Spleen (tissue), 11 donors: Measurements from ENCODE around the gene HS2ST1. TPM values are rescaled to one million over a fixed set of nuclear protein-coding genes. Genes with fewer than 3 reads are reported as not detected.

Source experiments
- DNase-seq: peaks from one replicate; pipeline ENCODE4 v3.0.0-alpha.2; 2020
- H3K27ac ChIP-seq, 8 donors: fragments of 200-600 bp; sonication (generic) in 7 of 8; 1 replicate in 4 of 8; 2 replicates in 4 of 8; pipeline versions ENCODE4 v1.5.0 to v1.8.0; 2016 to 2021; ENCODE audit warnings: inconsistent platforms in 4 of 8, mild to moderate bottlenecking in 4 of 8, moderate library complexity in 1 of 8
- H3K27me3 ChIP-seq, 7 donors: fragments of 200-600 bp; sonication (generic) in 6 of 7; replicated peaks in 1 of 7; 1 replicate in 4 of 7; 2 replicates in 3 of 7; pipeline versions ENCODE4 v1.5.0 to v1.8.0; 2016 to 2021; ENCODE audit warnings: inconsistent platforms in 3 of 7, mild to moderate bottlenecking in 1 of 7
- H3K36me3 ChIP-seq, 6 donors: fragments of 200-600 bp; sonication (generic) in 5 of 6; 1 replicate in 4 of 6; 2 replicates in 2 of 6; pipeline versions ENCODE4 v1.5.0 to v1.8.0; 2016 to 2021; ENCODE audit warnings: inconsistent platforms in 2 of 6
- H3K4me1 ChIP-seq, 6 donors: fragments of 200-600 bp; sonication (generic) in 5 of 6; 1 replicate in 3 of 6; 2 replicates in 3 of 6; pipeline versions ENCODE4 v1.5.0 to v1.8.0; 2016 to 2021; ENCODE audit warnings: inconsistent platforms in 3 of 6
- H3K4me3 ChIP-seq, 8 donors: fragments of 200-600 bp; sonication (generic) in 7 of 8; 1 replicate in 4 of 8; 2 replicates in 4 of 8; pipeline versions ENCODE4 v1.5.0 to v1.8.0; 2016 to 2021; ENCODE audit warnings: inconsistent platforms in 4 of 8, mild to moderate bottlenecking in 4 of 8, moderate library complexity in 2 of 8
- H3K9me3 ChIP-seq, 8 donors: fragments of 200-600 bp; sonication (generic) in 7 of 8; 1 replicate in 4 of 8; 2 replicates in 4 of 8; pipeline versions ENCODE4 v1.5.0 to v1.8.0; 2016 to 2021; ENCODE audit warnings: inconsistent platforms in 4 of 8
- POLR2A ChIP-seq, 3 donors: fragments of 450-650 bp; IDR thresholded peaks; one replicate each; pipeline ENCODE4 v1.5.1; 2017; ENCODE audit warnings: antibody characterized with exemption in 3 of 3, mild to moderate bottlenecking in 1 of 3
- POLR2AphosphoS5 ChIP-seq, 3 donors: sonication (generic); formaldehyde crosslinking; IDR thresholded peaks; one replicate each; pipeline ENCODE4 v1.5.1; 2017; ENCODE audit warnings: antibody characterized with exemption in 3 of 3
- WGBS, 5 donors: extraction: QIAGEN DNeasy Blood & Tissue Kit in 3 of 5; methylation state at CpG; one replicate each; pipeline versions ENCODE4 v1.1.5 to v1.1.7; 2013 to 2018; 5-methylcytosine and 5-hydroxymethylcytosine counted together
- intact Hi-C: fragments of 100-400 bp; cut with DNase I; formaldehyde crosslinking; loops from one replicate; pipeline ENCODE4 v1.15.0; 2023; ENCODE audit warnings: low total_unique reads
- polyA plus RNA-seq, 3 donors: library from polyadenylated mRNA; stranded (reverse); fragments of 200-250 nt; gene quantifications; one replicate each; pipeline ENCODE4 v1.2.1, GENCODE V29; 2013
- total RNA-seq, 7 donors: library from RNA; depleted of rRNA in 3 of 7; stranded (reverse); fragments of >200 nt in 3 of 7; fragmentation: NEBNext Ultra II Directional in 4 of 7; extraction: Animal tissue kit (Norgen Biotek cat#: 25700) in 4 of 7; gene quantifications; one replicate each; pipeline versions ENCODE4 v1.1.0 to v1.2.1, GENCODE V29; 2016 to 2021
- TF ChIP-seq, protein P1 (sequence below), 11 experiments: fragments of 200-600 bp in 7 of 11; fragments of 450-650 bp in 4 of 11; sonication (generic) in 4 of 11; IDR thresholded peaks in 8 of 11; conservative IDR thresholded peaks in 3 of 11; 1 replicate in 7 of 11; 2 replicates in 4 of 11; pipeline versions ENCODE4 v1.4.0 to v1.8.0; 2016 to 2021; ENCODE audit warnings: antibody characterized with exemption in 11 of 11, inconsistent platforms in 4 of 11, mild to moderate bottlenecking in 1 of 11
- donor health status: healthy with polysubstance abuse.
- donor health status: DM: no; HTN: no; CAD: no; lungs with moderate emphysema.
- donor health status: DM: no; HTN: no; CAD: no.
- donor health status: Bipolar disorder and iron deficiency.
- donor health status: healthy.
- donor health status: DM: no; HTN: no; CAD: no.
- donor health status: DM: yes; HTN: yes; CAD: no.

Gene HS2ST1
- total and polyA plus RNA-seq, 10 donors: 4.6 to 32.9 (median 22.3) TPM

DNA sequence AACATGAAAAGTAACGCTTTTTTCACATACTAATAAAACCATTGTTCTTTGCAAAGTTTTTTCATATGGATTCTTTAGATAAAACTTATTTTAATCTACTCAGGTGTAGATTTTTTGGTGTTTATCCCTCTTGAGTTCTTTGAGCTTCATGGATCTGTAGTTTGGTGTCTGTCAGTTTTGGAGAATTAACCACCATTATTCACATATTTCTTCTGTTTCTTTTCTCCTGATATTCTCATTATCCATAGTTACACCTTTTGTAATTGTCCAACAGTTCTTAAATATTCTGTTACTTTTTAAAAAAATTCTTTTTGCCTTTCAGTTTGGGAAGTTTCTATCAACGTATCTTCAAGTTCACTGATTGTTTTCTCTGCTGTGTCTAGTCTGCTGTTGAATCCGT lies 18.6 kb downstream of the HS2ST1 start:
- DNase-seq: no peak
- whole genome bisulfite sequencing, 5 donors: 93 to 96% (median 95%) methylated on average over 3 of the region's 3 CpGs
- no peaks in the 10 kb centered on the region for H3K9me3 ChIP-seq
- no peaks in the 10 kb centered on the region for H3K27me3 ChIP-seq
- intact Hi-C loops: no loop called here
- no peak overlapping the region for H3K27ac ChIP-seq
- H3K4me1 ChIP-seq: peaks cover 0 to 14% (median 5%) of the 10 kb centered on the region in 6 donors
- TF ChIP-seq, protein P1, sequence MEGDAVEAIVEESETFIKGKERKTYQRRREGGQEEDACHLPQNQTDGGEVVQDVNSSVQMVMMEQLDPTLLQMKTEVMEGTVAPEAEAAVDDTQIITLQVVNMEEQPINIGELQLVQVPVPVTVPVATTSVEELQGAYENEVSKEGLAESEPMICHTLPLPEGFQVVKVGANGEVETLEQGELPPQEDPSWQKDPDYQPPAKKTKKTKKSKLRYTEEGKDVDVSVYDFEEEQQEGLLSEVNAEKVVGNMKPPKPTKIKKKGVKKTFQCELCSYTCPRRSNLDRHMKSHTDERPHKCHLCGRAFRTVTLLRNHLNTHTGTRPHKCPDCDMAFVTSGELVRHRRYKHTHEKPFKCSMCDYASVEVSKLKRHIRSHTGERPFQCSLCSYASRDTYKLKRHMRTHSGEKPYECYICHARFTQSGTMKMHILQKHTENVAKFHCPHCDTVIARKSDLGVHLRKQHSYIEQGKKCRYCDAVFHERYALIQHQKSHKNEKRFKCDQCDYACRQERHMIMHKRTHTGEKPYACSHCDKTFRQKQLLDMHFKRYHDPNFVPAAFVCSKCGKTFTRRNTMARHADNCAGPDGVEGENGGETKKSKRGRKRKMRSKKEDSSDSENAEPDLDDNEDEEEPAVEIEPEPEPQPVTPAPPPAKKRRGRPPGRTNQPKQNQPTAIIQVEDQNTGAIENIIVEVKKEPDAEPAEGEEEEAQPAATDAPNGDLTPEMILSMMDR (IDR thresholded peaks at IDR 0.05 in 8 of 11, conservative IDR thresholded peaks at IDR 0.05 in 3 of 11): no peak
- TF ChIP-seq POLR2A (IDR thresholded peaks at IDR 0.05) (no peak), POLR2AphosphoS5 (IDR thresholded peaks at IDR 0.05) (no peak)
- H3K36me3 ChIP-seq: no peaks in the 10 kb centered on the region
- no peak overlapping the region for H3K4me3 ChIP-seq

DNA sequence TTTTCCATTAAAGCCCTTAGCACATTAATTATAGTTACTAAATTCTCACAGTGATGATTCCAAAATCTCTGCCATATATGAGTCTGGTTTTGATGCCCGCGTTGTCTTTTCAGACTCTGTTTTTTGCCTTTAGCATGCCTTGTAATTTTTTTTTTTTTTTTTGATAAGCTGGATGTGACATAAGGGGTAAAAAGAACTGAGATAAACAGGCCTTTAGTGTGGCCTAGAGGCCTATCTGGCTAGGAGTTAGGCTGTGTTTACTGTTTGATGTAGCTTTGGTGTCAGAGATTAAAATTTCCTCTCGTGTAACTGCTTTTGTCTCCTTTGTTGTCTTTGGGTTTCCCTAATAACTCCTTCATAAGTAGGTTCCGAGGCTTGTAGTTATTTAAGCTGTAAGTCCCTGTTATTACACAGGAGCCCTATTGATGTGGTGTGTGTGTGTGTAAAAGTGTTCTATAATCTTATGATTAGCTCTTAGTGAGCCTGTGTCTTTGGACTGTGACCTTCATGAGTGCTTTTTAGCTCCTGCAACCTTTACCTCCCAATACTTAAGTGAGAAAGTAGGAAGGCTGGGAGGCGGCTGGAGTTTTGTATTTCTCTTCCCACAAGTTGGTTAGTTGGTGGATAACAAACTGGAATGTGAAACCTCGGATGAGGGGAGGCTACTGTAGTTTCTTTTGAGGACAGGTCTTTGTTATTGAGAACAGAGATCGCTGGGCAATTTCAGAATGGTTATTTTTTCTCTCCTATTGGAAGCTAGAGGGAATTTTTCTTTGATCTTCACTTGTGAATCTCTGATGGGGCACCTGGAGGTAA lies 19.3 kb downstream of the HS2ST1 start:
- H3K36me3 ChIP-seq: no peaks in the 10 kb centered on the region
- no peak overlapping the region for H3K27ac ChIP-seq
- peaks cover 0 to 17% (median 4%) of the 10 kb centered on the region in 6 donors for H3K4me1 ChIP-seq
- intact Hi-C loops: no loop called here
- DNase-seq: no peak
- WGBS, 5 donors: 82 to 90% (median 84%) methylated on average over 7 of the region's 7 CpGs
- TF ChIP-seq POLR2A (IDR thresholded peaks at IDR 0.05): no peak
- TF ChIP-seq POLR2AphosphoS5 (IDR thresholded peaks at IDR 0.05): no peak
- TF ChIP-seq, protein P1 (IDR thresholded peaks at IDR 0.05 in 8 of 11, conservative IDR thresholded peaks at IDR 0.05 in 3 of 11): no peak
- H3K27me3 ChIP-seq: no peaks in the 10 kb centered on the region
- no peaks in the 10 kb centered on the region for H3K9me3 ChIP-seq
- H3K4me3 ChIP-seq: no peak overlapping the region

DNA sequence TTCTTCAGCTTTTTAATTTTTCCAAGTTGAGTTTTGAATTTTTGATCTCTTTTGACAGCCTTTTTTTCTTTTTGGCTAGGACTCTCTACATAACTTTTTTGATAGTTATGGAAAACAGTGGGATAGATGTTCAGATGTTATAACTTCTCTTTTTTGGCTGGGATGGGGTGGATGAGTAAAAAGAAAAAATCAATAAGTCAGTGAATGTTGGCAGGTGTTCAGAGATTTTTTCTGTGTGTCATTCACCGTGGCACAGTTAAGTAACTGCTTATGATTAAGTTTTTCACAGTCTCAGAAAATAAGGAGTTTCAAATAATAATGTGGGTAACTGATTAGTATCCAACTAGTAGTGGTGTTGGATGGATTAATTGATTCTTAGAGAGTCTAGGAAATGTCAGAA lies 24.0 kb downstream of the HS2ST1 start:
- no peak overlapping the region for H3K27ac ChIP-seq
- H3K9me3 ChIP-seq: no peaks in the 10 kb centered on the region
- no peak for DNase-seq
- H3K36me3 ChIP-seq: no peaks in the 10 kb centered on the region
- TF ChIP-seq, protein P1 (IDR thresholded peaks at IDR 0.05 in 8 of 11, conservative IDR thresholded peaks at IDR 0.05 in 3 of 11): no peak
- TF ChIP-seq POLR2AphosphoS5 (IDR thresholded peaks at IDR 0.05) (no peak), POLR2A (IDR thresholded peaks at IDR 0.05) (no peak)
- H3K4me3 ChIP-seq: no peak overlapping the region
- peaks cover 0 to 17% (median 0%) of the 10 kb centered on the region in 6 donors for H3K4me1 ChIP-seq
- intact Hi-C loops: no loop called here
- H3K27me3 ChIP-seq: no peaks in the 10 kb centered on the region
- WGBS, 5 donors: 58 to 71% (median 63%) methylated on average over 1 of the region's 1 CpG

DNA sequence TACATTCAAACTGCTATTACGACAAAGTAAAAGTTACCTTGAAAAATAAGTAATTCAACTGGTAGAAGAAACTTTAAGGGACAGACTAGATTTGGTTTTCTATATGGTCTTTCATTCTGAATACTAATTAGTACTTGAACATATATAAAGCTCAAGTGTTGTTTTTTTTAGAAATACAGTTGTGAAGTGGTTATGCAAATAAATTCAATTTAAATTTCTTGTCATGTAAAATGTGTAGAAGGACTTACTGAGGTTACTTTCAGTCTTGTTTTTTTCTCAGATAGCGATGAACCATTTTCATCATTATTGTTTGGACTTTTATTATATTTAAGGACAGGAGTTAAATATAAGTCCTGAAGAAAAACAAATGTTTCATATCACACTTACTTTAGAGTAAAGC lies 24.4 kb downstream of the HS2ST1 start:
- H3K4me1 ChIP-seq: peaks cover 0 to 17% (median 0%) of the 10 kb centered on the region in 6 donors
- H3K36me3 ChIP-seq: no peaks in the 10 kb centered on the region
- 87 to 94% (median 92%) methylated on average over 2 of the region's 2 CpGs for WGBS, 5 donors
- intact Hi-C loops: no loop called here
- H3K9me3 ChIP-seq: no peaks in the 10 kb centered on the region
- TF ChIP-seq, protein P1 (IDR thresholded peaks at IDR 0.05 in 8 of 11, conservative IDR thresholded peaks at IDR 0.05 in 3 of 11): no peak
- TF ChIP-seq POLR2A (IDR thresholded peaks at IDR 0.05): no peak
- no peak for TF ChIP-seq POLR2AphosphoS5 (IDR thresholded peaks at IDR 0.05)
- no peak for DNase-seq
- H3K27ac ChIP-seq: no peak overlapping the region
- H3K27me3 ChIP-seq: no peaks in the 10 kb centered on the region
- no peak overlapping the region for H3K4me3 ChIP-seq
